GM18861 (cell line): ENCODE data around the gene UNG.
"Not testable (repeated sequence)": the region's sequence is repeated elsewhere in the genome, so short reads cannot be mapped to it uniquely, and the experiment has no call there.

ENCODE experiments used
- ATAC-seq: cut with Tn5 transposase; IDR thresholded peaks from one replicate; pipeline ENCODE4 v1.9.1; 2021; ENCODE audit not compliant: unreplicated experiment

UNG gene

GRCh38 chr12:109097435-109098182, at the start of gene UNG:
TSS of gene UNG (plus strand) at chr12:109097597. CDS start at chr12:109097680, 83 bp downstream.
- ATAC-seq = peak; percentile 81

- ATAC-seq = not testable (repeated sequence)
Measured at GRCh38 chr12:109048706-109049105, 48.7 kb upstream of the UNG start.

- not testable (repeated sequence) for ATAC-seq
Measured at GRCh38 chr12:109049794-109050193, 47.6 kb upstream of the UNG start.

- no peak for ATAC-seq
Measured at GRCh38 chr12:109052097-109052413, 45.3 kb upstream of the UNG start.

- peak; percentile 67 for ATAC-seq
Measured at GRCh38 chr12:109052414-109053323, 44.7 kb upstream of the UNG start, which contains the start of gene USP30. TSS of gene USP30 (plus strand) at chr12:109052576. CDS start at chr12:109052679, 103 bp downstream.

GRCh38 chr12:109053382-109054123, 43.8 kb upstream of the UNG start:
- ATAC-seq = peak; percentile 42

- ATAC-seq = not testable (repeated sequence)
Measured at GRCh38 chr12:109054124-109054513, 43.3 kb upstream of the UNG start.

- no peak for ATAC-seq
Measured at GRCh38 chr12:109054520-109054919, 42.9 kb upstream of the UNG start.

GRCh38 chr12:109056891-109057290, 40.5 kb upstream of the UNG start:
- ATAC-seq = no peak

- no peak for ATAC-seq
Measured at GRCh38 chr12:109057376-109057775, 40.0 kb upstream of the UNG start.

GRCh38 chr12:109058773-109059172, 38.6 kb upstream of the UNG start:
- no peak for ATAC-seq

GRCh38 chr12:109064143-109064542, 33.3 kb upstream of the UNG start:
- ATAC-seq = no peak

GRCh38 chr12:109065154-109065852, 32.1 kb upstream of the UNG start:
- ATAC-seq = no peak

GRCh38 chr12:109065853-109066193, 31.6 kb upstream of the UNG start:
- ATAC-seq = no peak

GRCh38 chr12:109069307-109070271, 27.8 kb upstream of the UNG start:
- ATAC-seq = no peak

GRCh38 chr12:109074866-109075265, 22.5 kb upstream of the UNG start:
- ATAC-seq = no peak

- ATAC-seq = no peak
Measured at GRCh38 chr12:109082751-109083150, 14.6 kb upstream of the UNG start.

GRCh38 chr12:109084425-109084824, 13.0 kb upstream of the UNG start:
- ATAC-seq = no peak

- no peak for ATAC-seq
Measured at GRCh38 chr12:109085590-109085989, 11.8 kb upstream of the UNG start.

GRCh38 chr12:109087250-109087649, 10.1 kb upstream of the UNG start:
- no peak for ATAC-seq
